ENCODE data around the gene SSBP2.

GRCh38 chr5:81604193-81604592, 146.7 kb downstream of the SSBP2 start:
- TF ChIP-seq POLR2A (IDR thresholded peaks at IDR 0.05) = no peak
- TF ChIP-seq CTCF (IDR thresholded peaks at IDR 0.05) = no peak
- no peak for TF ChIP-seq POLR2AphosphoS5 (IDR thresholded peaks at IDR 0.05)
- no peak for TF ChIP-seq EP300 (IDR thresholded peaks at IDR 0.05)

Measured in suprapubic skin (tissue), 4 donors.